Activated CD8-positive, alpha-beta memory T cell treated with anti-CD3 and anti-CD28 coated beads, Interleukin-2, amount 50 U/mL, for 1 hour (primary cell): ENCODE results near the gene MCC.

ENCODE experiments used
- DNase-seq: peaks from one replicate; pipeline ENCODE4 v3.0.0-alpha.2; 2020; ENCODE audit errors: extremely low read depth

MCC gene

GRCh38 chr5:113115956-113116355 is 372.3 kb downstream of the MCC start:
- no peak for DNase-seq

DNA sequence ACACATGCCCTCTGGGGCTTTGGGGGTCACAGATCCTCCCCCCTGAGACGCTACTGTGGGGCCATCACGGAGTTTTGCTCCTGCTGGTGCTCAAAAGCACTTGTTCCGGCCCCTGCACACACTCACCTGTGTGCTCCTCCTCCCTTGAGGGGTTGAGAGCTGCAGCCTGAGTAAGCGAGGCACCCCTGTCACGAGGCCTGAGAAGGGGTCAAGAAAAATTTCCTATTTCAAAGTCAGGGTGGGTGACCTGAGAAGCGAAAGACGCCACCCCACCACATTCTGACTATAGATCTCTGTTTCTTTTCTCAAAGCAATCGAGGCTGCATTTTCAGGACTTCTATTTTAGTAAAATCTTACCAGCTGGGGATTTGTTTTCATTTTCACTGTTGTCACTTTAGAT is 373.2 kb downstream of the MCC start:
- DNase-seq = no peak

- no peak for DNase-seq
Measured at GRCh38 chr5:113114559-113114958, 373.7 kb downstream of the MCC start.

DNA sequence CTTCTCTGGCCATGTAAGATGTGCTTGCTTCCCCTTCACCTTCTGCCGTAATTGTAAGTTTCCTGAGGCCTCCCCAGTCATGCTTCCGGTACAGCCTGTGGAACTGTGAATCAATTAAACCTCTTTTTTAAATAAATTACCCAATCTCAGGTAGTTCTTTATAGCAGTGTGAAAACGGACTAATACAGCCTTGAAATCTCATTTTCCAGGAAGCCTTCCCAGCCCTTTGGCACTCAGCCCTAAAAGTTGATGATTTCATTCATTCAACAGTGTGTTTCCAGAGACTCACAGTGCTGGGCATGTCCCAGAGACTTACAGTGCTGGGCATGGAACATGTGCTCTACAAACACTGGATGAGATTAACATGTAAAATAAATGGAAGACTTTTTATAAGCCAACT is 375.8 kb downstream of the MCC start:
- DNase-seq = no peak

DNA sequence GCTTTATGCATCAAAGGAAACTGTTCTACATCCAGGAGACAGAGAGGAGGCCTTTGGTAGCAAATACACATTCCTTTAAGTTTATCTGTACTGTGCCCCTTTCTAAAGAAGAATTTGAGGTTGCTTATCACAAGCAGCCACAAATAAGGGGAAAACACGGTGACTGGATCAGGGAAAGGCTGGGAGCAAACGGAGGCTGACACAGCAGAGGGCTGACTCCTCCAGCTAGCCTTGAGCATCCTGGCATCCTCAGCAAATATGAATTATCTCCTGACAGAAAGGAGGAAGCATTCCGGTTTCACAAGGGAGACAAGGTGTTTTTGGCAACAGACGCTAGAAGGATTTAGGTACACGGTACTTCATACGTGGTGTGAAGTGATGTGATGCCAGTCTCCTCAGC is 378.1 kb downstream of the MCC start:
- no peak for DNase-seq

DNA sequence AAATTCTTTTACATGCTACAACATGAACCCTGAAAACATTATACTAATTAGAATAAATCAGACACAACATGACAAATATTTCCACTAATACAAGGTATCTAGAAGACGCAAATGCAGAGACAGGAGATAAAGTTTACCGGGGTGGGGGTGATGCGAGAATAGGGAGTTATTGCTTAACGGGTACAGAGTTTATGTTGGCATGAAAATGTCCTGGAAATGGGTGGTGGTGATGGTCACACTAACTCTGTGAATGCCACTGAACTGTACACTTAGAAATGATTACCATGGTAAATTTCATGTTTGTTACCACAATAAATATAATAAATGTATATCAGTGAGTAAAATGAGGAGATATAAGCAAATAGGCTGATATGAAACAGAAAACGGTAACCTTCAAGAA is 378.9 kb downstream of the MCC start:
- no peak for DNase-seq

DNA sequence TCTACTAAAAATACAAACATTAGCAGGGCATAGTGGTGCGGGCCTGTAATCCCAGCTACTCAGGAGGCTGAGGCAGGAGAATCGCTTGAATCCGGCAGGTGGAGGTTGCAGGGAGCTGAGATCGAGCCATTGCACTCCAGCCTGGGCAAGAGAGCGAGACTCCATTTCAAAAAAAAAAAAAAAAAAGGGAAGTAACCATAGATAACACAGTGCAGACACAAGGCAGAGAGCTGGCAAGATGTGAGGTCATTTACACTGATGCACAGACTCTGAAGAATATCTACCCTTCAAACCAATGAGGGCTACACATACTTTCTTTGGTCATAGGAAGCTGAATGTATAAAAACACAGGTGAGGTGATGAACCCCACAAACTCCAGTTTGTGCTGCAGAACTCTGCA is 379.8 kb downstream of the MCC start:
- DNase-seq = no peak

- no peak for DNase-seq
Measured at GRCh38 chr5:113106821-113107220, 381.4 kb downstream of the MCC start.

DNA sequence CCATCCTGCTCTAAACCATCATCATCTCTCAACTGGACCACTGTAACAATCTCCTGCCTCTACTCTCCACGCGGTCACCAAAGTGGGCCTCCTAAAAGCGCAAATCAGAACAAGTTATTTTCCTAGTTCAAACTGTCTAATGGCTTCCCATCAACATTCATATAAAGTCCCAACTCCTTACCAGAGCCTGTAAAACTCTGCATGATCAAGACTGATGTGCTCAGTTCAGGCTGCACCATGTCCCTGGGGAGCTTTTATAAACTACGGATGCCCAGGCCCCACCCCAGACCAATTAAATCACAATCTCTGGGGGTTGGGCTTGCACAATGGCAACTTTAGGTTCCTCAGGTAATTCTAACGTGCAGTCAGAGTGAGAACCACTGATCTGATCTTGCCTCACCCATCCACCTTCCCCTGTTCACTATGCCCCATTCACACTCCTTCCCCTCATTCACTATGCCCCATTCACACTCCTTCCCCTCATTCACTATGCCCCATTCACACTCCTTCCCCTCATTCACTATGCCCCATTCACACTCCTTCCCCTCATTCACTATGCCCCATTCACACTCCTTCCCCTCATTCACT is 382.5 kb downstream of the MCC start:
- DNase-seq = no peak

- DNase-seq = no peak
Measured at GRCh38 chr5:113103330-113103729, 384.9 kb downstream of the MCC start.

- no peak for DNase-seq
Measured at GRCh38 chr5:113102121-113102531, 386.1 kb downstream of the MCC start.

GRCh38 chr5:113100981-113101380 is 387.3 kb downstream of the MCC start:
- DNase-seq = no peak

GRCh38 chr5:113099822-113100221 is 388.4 kb downstream of the MCC start:
- no peak for DNase-seq

DNA sequence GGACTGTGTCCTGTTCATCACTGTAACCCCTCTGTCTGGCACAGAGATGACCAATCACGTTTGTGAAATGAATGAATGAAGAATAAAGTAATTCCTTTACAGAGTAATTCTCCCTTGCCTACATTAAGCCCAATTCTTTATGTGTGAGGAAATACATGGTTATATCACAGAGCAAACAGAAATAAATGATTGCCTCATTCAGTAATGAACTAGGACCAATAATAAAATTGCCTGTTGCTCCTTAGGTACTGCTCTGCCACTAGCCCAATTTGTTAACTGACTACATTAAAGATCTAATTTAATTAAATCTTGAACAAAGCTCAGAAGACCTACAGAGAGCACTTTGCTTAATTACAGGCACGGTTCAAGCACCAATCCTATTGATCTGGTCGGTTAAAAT is 389.9 kb downstream of the MCC start:
- DNase-seq = no peak

GRCh38 chr5:113095831-113096230 is 392.4 kb downstream of the MCC start:
- no peak for DNase-seq

- no peak for DNase-seq
Measured at GRCh38 chr5:113093558-113093957, 394.7 kb downstream of the MCC start.

GRCh38 chr5:113092683-113093082 is 395.6 kb downstream of the MCC start:
- no peak for DNase-seq

DNA sequence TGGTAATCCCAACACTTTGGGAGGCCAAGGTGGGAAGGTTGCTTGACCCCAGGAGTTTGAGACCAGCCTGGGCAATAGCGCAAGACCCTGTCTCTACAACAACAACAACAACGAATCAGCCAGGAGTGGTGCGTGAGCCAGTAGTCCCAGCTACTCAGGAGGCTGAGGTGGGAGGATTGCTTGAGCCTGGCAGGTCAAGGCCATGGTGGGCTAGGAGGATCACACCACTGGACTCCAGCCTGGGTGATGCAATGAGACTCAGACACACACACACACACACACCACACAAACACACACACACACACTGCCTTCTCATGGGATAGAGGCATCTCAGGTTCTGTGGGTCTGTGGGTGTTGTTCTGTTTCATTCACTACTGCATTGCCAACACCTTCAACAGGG is 396.6 kb downstream of the MCC start:
- no peak for DNase-seq

DNA sequence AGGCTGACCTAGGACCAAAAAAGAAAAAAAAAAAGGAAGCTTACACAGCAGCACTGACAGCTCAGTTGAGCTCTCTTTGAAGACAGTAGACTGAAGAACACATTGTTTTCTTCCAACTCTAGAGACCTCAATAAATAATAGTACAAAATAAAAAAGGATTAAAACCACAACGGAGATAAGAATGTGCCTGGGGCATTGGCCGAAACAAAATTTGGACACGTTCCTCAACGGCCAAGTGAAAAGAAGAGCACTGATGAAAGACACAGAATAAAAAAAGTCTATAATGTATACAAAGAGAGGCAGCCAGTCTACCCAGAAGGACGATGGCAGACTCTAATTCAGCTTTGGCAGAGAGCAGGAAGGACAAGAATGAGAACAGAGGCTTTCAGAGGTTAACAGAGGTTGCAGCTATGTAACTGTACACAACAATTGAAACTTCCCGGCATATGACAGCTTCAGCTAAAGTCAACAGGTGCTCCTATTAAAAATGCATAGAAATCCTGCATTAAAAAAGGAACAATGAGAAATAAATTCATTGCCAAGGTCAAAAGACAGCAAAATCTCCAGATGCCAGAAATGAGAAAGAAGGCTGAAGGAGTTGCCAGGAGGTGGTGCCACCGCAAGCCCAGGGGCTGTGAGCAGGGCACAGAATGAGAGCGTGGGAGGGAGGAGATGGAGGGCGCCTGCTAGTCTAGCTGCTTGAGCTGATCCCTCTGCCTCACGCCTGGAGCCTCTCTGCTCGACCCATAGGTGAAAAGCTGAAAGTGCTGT is 397.7 kb downstream of the MCC start:
- DNase-seq = no peak

- DNase-seq = no peak
Measured at GRCh38 chr5:113089653-113090335, 398.5 kb downstream of the MCC start.

DNA sequence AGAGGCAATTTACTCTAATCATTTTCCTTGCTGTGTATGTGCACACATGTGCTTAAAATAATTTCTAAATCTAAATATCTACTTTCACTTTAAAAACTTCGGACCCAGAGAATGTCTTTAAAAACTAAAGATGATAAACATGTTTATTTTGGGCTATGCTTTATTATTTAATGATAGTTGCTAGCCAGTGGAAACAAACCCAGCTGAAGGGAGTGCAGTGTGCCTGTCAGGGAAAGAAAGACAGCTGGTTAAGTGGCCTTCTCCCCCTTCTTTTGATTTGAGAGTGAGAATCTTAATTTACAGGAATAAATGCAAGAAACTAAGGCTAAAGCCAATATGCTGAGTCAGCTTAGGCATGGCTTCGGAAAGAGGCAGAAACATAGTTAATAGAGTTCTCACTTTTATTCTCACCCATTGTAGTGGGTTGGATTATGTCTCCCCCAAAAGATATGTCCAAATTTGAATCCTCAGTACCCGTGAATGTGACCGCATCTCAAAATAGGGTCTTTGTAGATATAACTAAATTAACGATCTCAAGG is 400.2 kb downstream of the MCC start:
- DNase-seq = no peak

GRCh38 chr5:113085880-113086409 is 402.3 kb downstream of the MCC start:
- DNase-seq = no peak

GRCh38 chr5:113085084-113085414 is 403.2 kb downstream of the MCC start:
- no peak for DNase-seq
